ENCODE measurements around the gene DPP6.

DNA sequence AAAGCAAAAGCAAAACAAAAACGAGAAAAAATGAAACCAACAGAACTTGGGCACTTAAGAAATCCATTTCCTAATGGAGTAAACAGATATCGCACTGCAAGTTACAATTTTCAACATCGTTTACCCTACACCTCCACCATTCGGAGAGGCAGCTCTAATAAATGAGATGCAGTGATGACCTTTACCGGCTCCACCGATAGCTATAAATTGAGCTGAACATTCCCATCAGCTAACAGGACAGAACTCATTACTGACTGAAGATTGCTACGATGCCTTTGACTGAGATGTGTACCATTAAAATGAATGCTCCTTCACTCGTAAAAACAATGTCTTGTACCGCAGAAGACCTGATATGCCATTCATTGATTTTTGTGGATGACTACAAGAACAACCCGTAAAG is 465.6 kb downstream of the DPP6 start:
- TF ChIP-seq, protein P1, sequence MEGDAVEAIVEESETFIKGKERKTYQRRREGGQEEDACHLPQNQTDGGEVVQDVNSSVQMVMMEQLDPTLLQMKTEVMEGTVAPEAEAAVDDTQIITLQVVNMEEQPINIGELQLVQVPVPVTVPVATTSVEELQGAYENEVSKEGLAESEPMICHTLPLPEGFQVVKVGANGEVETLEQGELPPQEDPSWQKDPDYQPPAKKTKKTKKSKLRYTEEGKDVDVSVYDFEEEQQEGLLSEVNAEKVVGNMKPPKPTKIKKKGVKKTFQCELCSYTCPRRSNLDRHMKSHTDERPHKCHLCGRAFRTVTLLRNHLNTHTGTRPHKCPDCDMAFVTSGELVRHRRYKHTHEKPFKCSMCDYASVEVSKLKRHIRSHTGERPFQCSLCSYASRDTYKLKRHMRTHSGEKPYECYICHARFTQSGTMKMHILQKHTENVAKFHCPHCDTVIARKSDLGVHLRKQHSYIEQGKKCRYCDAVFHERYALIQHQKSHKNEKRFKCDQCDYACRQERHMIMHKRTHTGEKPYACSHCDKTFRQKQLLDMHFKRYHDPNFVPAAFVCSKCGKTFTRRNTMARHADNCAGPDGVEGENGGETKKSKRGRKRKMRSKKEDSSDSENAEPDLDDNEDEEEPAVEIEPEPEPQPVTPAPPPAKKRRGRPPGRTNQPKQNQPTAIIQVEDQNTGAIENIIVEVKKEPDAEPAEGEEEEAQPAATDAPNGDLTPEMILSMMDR (IDR thresholded peaks at IDR 0.05), result no peak
- TF ChIP-seq, protein P2, sequence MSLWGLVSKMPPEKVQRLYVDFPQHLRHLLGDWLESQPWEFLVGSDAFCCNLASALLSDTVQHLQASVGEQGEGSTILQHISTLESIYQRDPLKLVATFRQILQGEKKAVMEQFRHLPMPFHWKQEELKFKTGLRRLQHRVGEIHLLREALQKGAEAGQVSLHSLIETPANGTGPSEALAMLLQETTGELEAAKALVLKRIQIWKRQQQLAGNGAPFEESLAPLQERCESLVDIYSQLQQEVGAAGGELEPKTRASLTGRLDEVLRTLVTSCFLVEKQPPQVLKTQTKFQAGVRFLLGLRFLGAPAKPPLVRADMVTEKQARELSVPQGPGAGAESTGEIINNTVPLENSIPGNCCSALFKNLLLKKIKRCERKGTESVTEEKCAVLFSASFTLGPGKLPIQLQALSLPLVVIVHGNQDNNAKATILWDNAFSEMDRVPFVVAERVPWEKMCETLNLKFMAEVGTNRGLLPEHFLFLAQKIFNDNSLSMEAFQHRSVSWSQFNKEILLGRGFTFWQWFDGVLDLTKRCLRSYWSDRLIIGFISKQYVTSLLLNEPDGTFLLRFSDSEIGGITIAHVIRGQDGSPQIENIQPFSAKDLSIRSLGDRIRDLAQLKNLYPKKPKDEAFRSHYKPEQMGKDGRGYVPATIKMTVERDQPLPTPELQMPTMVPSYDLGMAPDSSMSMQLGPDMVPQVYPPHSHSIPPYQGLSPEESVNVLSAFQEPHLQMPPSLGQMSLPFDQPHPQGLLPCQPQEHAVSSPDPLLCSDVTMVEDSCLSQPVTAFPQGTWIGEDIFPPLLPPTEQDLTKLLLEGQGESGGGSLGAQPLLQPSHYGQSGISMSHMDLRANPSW (CRISPR knock-in tag; conservative IDR thresholded peaks at IDR 0.05; ENCODE audit: low read depth), result no peak
- TF ChIP-seq TEAD4 (CRISPR knock-in tag; IDR thresholded peaks at IDR 0.05) (no peak), OVOL2 (CRISPR knock-in tag; IDR thresholded peaks at IDR 0.05; ENCODE audit: borderline replicate concordance) (no peak), NFE2L1 (CRISPR knock-in tag; IDR thresholded peaks at IDR 0.05) (no peak), SMAD4 (CRISPR knock-in tag; IDR thresholded peaks at IDR 0.05) (no peak), TCF7 (CRISPR knock-in tag; IDR thresholded peaks at IDR 0.05; ENCODE audit: low read depth) (no peak), CBFB (CRISPR knock-in tag; IDR thresholded peaks at IDR 0.05; ENCODE audit: low read depth) (no peak), ZNF423 (CRISPR knock-in tag; IDR thresholded peaks at IDR 0.05) (no peak), ESRRA (CRISPR knock-in tag; IDR thresholded peaks at IDR 0.05; ENCODE audit: borderline replicate concordance) (no peak)
- TF ChIP-seq, protein P3, sequence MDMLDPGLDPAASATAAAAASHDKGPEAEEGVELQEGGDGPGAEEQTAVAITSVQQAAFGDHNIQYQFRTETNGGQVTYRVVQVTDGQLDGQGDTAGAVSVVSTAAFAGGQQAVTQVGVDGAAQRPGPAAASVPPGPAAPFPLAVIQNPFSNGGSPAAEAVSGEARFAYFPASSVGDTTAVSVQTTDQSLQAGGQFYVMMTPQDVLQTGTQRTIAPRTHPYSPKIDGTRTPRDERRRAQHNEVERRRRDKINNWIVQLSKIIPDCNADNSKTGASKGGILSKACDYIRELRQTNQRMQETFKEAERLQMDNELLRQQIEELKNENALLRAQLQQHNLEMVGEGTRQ (CRISPR knock-in tag; IDR thresholded peaks at IDR 0.05), result no peak
- TF ChIP-seq, protein P4, sequence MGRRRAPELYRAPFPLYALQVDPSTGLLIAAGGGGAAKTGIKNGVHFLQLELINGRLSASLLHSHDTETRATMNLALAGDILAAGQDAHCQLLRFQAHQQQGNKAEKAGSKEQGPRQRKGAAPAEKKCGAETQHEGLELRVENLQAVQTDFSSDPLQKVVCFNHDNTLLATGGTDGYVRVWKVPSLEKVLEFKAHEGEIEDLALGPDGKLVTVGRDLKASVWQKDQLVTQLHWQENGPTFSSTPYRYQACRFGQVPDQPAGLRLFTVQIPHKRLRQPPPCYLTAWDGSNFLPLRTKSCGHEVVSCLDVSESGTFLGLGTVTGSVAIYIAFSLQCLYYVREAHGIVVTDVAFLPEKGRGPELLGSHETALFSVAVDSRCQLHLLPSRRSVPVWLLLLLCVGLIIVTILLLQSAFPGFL (CRISPR knock-in tag; IDR thresholded peaks at IDR 0.05; ENCODE audit: borderline replicate concordance), result no peak
